Measurements from ENCODE around the gene ATN1.
A peak's percentile ranks its signal among the peaks of the same experiment; 100 is the strongest.
"Not testable (repeated sequence)": the region's sequence is repeated elsewhere in the genome, so short reads cannot be mapped to it uniquely, and the experiment has no call there.

ATN1 gene

DNA sequence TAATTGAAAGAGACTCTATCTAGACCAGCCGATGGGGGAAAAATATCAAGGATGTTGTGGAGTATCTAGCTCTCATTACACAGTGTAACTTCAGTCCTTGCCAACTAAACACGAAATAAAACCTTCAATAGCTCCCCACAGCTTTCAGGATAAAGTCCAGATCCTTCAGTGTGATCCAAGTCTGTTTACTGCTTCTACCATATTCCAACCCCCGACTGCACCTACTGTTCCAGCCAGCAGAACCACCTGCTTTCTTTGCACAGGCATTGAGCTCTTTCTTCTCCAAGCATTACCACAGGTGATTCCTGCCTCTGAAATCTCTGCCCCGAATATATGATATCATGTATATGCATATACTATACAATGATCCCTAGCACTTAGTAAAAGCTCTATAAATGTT lies 25.3 kb upstream of the ATN1 start:
- TF ChIP-seq, protein P1, sequence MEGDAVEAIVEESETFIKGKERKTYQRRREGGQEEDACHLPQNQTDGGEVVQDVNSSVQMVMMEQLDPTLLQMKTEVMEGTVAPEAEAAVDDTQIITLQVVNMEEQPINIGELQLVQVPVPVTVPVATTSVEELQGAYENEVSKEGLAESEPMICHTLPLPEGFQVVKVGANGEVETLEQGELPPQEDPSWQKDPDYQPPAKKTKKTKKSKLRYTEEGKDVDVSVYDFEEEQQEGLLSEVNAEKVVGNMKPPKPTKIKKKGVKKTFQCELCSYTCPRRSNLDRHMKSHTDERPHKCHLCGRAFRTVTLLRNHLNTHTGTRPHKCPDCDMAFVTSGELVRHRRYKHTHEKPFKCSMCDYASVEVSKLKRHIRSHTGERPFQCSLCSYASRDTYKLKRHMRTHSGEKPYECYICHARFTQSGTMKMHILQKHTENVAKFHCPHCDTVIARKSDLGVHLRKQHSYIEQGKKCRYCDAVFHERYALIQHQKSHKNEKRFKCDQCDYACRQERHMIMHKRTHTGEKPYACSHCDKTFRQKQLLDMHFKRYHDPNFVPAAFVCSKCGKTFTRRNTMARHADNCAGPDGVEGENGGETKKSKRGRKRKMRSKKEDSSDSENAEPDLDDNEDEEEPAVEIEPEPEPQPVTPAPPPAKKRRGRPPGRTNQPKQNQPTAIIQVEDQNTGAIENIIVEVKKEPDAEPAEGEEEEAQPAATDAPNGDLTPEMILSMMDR (IDR thresholded peaks at IDR 0.05; ENCODE audit: control insufficient read depth, extremely low read depth, insufficient read depth) = no peak
- no peak overlapping the region for H3K4me3 ChIP-seq (ENCODE audit: low read depth, low read length)
- no peak for DNase-seq (ENCODE audit: low read depth)

DNA sequence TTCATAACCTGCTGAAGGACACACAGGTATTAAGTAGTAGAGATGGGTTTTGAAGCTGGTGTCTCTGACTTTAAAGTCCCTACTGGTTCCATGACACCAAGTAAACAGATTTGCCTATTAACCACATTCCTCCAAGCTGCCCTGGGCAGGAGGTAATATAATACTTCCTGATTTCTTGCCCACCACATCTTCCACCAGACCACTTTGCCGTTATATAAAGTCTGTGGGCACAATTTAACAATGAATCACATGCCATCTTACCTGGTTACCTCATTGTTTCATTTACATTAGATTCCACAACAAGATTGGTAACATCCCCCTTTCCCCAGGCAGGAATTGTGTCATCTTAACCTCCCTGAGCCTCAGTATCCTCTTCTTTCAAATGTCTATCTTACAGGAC lies 24.0 kb upstream of the ATN1 start:
- TF ChIP-seq, protein P1 (IDR thresholded peaks at IDR 0.05; ENCODE audit: control insufficient read depth, extremely low read depth, insufficient read depth) = no peak
- no peak overlapping the region for H3K4me3 ChIP-seq (ENCODE audit: low read depth, low read length)
- no peak for DNase-seq (ENCODE audit: low read depth)

DNA sequence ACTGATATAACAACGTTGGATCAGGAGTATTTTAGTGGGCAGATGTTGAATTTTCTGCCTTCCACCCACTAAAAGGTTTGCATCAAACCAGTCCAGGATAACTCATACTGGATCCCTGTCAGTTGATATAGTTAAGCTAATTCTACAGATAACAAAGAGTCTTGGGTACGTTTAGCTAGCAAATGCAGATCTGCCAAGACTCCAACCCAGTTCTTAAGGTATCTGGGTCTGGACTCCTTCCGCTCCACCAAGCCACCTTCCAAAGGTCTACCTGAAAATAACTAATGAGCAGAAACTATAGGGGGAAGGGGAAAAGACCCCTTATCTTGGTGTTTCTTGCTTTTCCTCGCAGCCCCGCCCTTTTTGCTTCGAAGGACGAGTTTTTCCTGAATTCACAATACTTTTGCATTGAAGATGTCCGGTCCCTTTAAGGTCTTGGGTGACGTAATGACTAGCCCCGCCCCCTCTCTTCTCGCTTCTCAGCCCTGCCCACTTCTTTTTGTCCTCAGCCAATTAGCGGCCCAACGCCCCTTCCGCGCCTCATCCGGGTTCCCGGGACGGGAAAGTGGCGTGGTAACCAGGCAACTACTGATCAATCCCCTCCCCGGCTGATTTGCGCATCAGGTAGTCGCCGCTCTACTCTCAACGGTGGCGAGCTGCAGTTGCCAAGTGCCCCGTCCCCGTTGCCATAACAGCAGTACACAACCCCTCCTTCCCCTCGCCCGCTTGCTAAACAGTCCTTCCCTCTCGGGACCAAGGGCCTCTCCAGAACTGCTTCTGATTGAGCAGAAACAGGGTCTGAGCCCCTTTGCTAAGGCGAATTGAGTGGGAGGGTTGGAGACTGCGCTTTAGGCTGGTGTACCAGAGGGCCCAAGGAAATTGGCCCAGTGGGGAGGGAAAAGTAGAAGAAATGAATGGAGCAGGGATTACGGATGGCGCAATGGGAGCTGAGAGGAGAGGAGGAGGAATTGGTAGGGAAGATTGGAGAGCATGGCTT lies 23.2 kb upstream of the ATN1 start, which contains the start of gene LRRC23:
Gene LRRC23, plus strand, starts transcription at position 543 of the 997 bp plus-strand sequence. CDS start 812 bp downstream, outside the sequence.
- peak; percentile 87 for DNase-seq (ENCODE audit: low read depth)
- H3K4me3 ChIP-seq (ENCODE audit: low read depth, low read length) = peak within 1 kb of the TSS; percentile 69
- TF ChIP-seq, protein P1 (IDR thresholded peaks at IDR 0.05; ENCODE audit: control insufficient read depth, extremely low read depth, insufficient read depth) = no peak

DNA sequence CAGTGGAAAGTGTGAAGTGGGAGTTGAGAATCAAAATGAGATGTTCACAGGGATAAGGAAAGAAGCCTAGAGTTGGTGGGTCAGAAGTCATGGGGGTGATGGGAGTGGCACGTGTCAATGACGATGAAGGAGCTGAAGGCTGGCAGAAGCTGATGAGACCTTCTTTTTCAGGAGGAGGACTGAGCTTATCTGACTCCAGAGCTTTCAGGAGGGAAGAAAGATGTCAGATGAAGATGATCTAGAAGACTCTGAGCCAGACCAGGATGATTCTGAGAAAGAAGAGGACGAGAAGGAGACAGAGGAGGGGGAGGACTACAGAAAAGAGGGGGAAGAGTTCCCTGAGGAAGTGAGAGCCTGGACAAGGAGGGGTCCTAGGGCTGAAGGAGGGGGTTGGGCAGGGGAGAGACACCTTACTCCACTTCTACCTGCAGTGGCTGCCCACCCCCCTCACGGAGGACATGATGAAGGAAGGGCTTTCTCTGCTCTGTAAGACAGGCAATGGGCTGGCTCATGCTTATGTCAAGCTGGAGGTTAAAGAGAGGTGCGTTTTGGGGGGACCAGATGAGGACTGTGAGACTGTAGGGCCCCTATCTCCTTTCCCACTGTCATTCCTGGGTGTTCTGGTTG lies 22.2 kb upstream of the ATN1 start:
- DNase-seq (ENCODE audit: low read depth) = no peak
- H3K4me3 ChIP-seq (ENCODE audit: low read depth, low read length) = peak overlapping the region; percentile 69
- TF ChIP-seq, protein P1 (IDR thresholded peaks at IDR 0.05; ENCODE audit: control insufficient read depth, extremely low read depth, insufficient read depth) = no peak

DNA sequence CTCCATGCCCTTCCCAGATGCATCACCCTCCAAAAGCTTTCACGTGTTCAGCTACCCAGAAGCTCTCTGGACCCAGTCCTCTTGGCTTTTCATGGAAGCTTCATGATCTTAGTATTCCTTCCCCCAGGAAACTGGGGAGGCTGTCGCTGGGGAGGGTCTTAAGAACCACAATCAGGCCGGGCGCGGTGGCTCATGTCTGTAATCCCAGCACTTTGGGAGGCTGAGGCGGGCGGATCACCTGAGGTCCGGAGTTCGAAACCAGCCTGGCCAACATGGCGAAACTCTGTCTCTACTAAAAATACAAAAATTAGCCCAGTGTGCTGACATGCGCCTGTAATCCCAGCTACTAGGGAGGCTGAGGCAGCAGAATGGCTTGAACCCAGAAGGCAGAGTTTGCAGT lies 19.6 kb upstream of the ATN1 start:
- H3K4me3 ChIP-seq (ENCODE audit: low read depth, low read length); DNase-seq (ENCODE audit: low read depth): not testable (repeated sequence)

DNA sequence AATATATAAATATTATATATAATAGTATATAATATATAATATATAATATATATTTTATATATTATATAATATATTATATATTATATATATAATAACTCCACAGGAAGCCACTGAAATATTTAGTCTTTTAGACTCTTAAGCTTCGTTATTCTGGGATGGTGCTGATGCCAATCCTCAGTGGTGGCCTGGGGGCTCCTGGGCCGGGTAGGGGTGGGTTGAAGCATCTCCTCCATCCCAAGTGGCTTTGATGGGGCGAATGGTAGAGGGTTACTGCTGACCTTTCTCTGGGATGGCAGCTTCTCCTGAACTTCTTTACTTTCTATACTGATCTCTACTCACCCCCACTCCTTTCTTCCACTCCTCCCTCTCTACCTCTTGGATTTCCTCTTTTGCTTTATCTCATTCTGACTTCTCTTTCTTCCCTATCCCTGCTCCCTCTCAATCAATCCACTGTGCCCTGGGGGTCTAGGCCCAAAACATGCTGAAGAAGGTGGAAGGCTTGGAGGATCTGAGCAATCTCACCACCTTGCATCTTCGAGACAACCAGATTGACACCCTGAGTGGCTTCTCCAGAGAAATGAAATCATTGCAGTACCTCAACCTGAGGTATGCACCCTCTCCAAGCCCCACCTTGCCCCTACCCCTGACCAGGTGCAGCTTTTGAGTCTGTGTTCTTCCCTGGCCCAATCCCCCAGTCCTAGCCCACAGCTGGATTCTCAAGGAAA lies 18.2 kb upstream of the ATN1 start:
- DNase-seq (ENCODE audit: low read depth) = no peak
- no peak overlapping the region for H3K4me3 ChIP-seq (ENCODE audit: low read depth, low read length)
- TF ChIP-seq, protein P1 (IDR thresholded peaks at IDR 0.05; ENCODE audit: control insufficient read depth, extremely low read depth, insufficient read depth) = no peak
